GM18508 (cell line): ENCODE data around the gene CRYBG1.
A peak's percentile ranks its signal among the peaks of the same experiment; 100 is the strongest.

Source experiments
- ATAC-seq: cut with Tn5 transposase; IDR thresholded peaks from one replicate; pipeline ENCODE4 v1.9.1; 2021; ENCODE audit warnings: moderate number of reproducible peaks; ENCODE audit not compliant: insufficient read depth, unreplicated experiment

The CRYBG1 gene

GRCh38 chr6:106614592-106615257, 254.2 kb downstream of the CRYBG1 start:
- no peak for ATAC-seq

DNA sequence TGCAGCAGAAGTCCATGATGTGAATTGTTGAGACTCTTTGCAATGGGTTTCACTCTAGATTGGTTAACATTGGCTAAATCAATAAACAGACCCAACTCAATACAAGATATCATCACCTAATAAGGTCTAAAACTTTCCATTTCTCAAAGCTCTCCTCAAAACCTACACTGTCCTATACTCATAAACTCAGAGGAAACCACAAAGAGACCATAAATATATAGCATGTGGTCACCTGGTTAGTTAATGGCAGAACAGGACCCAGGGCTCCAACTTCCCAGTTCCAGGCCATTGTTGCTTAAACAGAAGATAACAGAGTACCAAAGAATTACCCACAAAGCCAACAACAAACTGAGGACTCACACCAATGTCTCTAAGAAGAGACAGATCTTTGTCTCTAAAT, 256.8 kb downstream of the CRYBG1 start:
- ATAC-seq, result peak; percentile 73

DNA sequence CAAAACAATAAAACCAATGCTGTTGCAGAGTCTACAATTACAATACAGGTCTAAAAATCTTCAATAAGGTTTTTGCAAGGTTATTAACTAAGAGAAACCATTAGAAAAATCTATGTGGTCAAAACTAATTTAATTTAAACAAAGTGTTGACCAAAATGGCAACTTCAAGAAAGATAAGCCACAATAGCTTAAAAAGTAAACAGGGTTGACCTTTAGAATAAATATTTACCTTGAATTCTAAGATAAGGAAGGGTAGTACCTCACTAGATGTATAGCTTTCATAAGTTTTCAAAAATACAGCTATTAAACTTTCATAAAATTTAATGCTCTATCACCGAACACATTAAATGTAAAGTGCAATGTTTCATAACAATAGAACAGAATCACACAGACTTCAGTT, 257.3 kb downstream of the CRYBG1 start:
- no peak for ATAC-seq

DNA sequence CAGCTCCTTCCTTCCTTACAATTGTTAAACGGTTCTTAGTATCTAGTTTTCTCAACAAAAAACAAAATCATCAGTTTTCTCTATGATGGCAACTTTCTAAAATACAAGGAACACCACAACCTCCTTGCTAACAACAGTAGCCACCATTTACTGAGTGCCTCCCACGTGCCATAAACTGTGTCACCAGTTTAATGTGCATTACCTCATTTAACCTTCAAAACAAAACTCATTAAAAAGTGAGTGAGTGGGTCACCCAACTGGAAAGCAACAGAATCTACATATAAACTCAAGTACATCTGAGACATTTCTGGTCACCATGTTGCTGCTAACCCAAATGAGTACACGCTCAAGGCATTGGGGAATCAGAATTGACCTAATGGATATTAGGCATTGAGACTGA, 257.8 kb downstream of the CRYBG1 start:
- no peak for ATAC-seq

- ATAC-seq, result no peak
Observed at GRCh38 chr6:106619223-106619622, 258.7 kb downstream of the CRYBG1 start.

- no peak for ATAC-seq
Observed at GRCh38 chr6:106620931-106621672, 260.6 kb downstream of the CRYBG1 start.
